ENCODE measurements around the gene SLC25A43. TPM values are rescaled to one million over a fixed set of nuclear protein-coding genes. Genes with fewer than 3 reads are reported as not detected.
A peak's percentile ranks its signal among the peaks of the same experiment; 100 is the strongest.

The SLC25A43 gene
- total RNA-seq, 4 donors from 2014 or later, result 7.9 to 18.0 (median 14.3) TPM

DNA sequence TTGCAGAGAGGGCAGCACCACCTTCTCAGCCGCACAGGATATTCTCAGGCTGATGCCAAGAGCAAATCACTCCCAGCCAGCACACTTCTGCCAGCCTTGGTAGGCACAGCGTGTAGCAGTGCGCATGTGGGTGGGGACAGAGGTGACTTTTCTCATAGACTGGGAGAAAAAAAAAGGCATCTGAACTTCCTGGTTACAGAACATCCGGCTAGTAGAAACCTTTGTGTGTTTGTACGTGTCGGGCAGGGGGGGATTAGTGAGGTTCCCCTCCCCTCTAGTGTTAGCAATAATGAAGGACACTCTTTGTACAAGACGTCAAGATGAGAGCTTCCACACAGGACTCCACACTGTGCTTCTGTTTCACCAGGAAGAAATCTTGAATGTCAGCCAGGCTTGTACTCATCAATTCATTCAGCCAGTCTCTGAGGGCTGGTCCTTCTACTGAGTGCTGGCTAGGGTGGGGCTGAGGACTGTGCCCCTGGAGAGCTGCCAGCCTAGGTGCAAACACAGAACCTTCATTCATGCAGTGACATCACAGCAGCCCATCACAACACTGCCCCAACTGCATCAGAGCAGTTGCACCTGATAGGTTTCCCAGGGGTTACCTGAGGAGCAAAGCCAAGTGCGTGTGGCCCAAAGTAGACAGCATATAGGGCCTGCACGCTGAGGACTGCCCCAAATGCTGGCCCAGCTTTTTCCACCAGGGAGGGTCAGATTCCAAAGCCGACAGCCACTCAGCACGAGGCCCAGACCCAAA lies 103.8 kb downstream of the SLC25A43 start:
- 67% methylated on average over 2 of the region's 11 CpGs; no CpG with 5 or more reads in 1 of the 2 donors for WGBS, 2 donors (ENCODE audit: low coverage in 1 of 2)
- peaks cover 0 to 5% (median 0%) of the 10 kb centered on the region in 3 donors for H3K4me1 ChIP-seq
- no peak for TF ChIP-seq POLR2A (IDR thresholded peaks at IDR 0.05)
- no peak for TF ChIP-seq POLR2AphosphoS5 (IDR thresholded peaks at IDR 0.05)
- TF ChIP-seq EP300 (IDR thresholded peaks at IDR 0.05), result no peak
- no peak for TF ChIP-seq CTCF (IDR thresholded peaks at IDR 0.05)
- no peak for ATAC-seq
- H3K4me3 ChIP-seq, result no peak overlapping the region
- H3K27me3 ChIP-seq, result no peaks in the 10 kb centered on the region
- H3K9me3 ChIP-seq, result no peaks in the 10 kb centered on the region
- no peaks in the 10 kb centered on the region for H3K36me3 ChIP-seq
- H3K27ac ChIP-seq, result no peak overlapping the region

- no peak overlapping the region for H3K4me3 ChIP-seq
- H3K27ac ChIP-seq, result peak overlapping the region in 1 of 4 donors; percentile 12
- 0% methylated on average over 1 of the region's 2 CpGs; no CpG with 5 or more reads in 1 of the 2 donors for WGBS, 2 donors (ENCODE audit: low coverage in 1 of 2)
These were observed 104.3 kb downstream of the SLC25A43 start for GRCh38 chrX:119503484-119503861.

More at GRCh38 chrX:119503484-119503861, 104.3 kb downstream of the SLC25A43 start:
- TF ChIP-seq CTCF (IDR thresholded peaks at IDR 0.05) (no peak), POLR2AphosphoS5 (IDR thresholded peaks at IDR 0.05) (no peak), EP300 (IDR thresholded peaks at IDR 0.05) (no peak), POLR2A (IDR thresholded peaks at IDR 0.05) (no peak)
- peaks cover 0 to 5% (median 0%) of the 10 kb centered on the region in 3 donors for H3K4me1 ChIP-seq
- no peaks in the 10 kb centered on the region for H3K9me3 ChIP-seq
- H3K36me3 ChIP-seq, result no peaks in the 10 kb centered on the region
- H3K27me3 ChIP-seq, result no peaks in the 10 kb centered on the region
- ATAC-seq, result peak; percentile 39

Small RNA genes lying within 50 kb of the gene (small RNA-seq; reads per million reads assigned to genes)
- 0 to 0.25 (median 0.09) reads per million in 4 donors for gene RNU1-67P
- 0 reads per million in 4 donors for gene RNY3P16

Other genes starting within 250 kb of the SLC25A43 start
- gene PGRMC1, start 163.1 kb upstream of the SLC25A43 start, total RNA-seq, result 100 to 1,000 TPM; 114 to 152 (median 139) TPM
- 100 to 1,000 TPM; 165 to 302 (median 209) TPM for gene SLC25A5, start 69.1 kb downstream of the SLC25A43 start, total RNA-seq
- 10 to 100 TPM; 20.2 to 26.0 (median 22.5) TPM for gene STEEP1, start 166.1 kb downstream of the SLC25A43 start, total RNA-seq
- 10 to 100 TPM; 32.2 to 39.7 (median 35.9) TPM for gene UBE2A, start 175.2 kb downstream of the SLC25A43 start, total RNA-seq
- gene NKRF, start 207.1 kb downstream of the SLC25A43 start, total RNA-seq, result 1 to 10 TPM; 5.7 to 9.2 (median 6.0) TPM

All from gastroesophageal sphincter (tissue), 4 donors.